ENCODE results near the gene NUBPL.

The NUBPL gene

DNA sequence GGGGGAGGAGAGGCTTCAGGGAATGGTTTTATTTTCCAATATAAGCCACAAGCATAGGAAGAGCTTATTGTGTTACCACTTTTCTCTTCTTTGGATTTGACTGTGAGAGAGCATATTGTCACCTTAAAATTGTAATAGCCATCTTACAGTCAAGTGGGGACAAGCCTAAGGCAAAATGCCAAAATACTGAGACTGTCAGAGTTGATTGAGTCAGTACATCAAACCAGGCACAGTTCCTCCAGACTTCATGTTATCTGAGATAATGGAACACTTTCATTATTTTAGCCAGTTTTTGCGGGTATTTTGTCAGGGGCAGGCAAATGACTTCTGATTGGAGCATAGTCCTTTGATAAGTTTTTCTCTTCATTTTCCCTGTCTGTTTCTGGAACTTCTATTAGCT is 19.5 kb upstream of the NUBPL start:
- H3K4me3 ChIP-seq (ENCODE audit: low read depth, low read length), result no peak overlapping the region
- no peak for DNase-seq (ENCODE audit: low read depth)
- TF ChIP-seq, protein P1, sequence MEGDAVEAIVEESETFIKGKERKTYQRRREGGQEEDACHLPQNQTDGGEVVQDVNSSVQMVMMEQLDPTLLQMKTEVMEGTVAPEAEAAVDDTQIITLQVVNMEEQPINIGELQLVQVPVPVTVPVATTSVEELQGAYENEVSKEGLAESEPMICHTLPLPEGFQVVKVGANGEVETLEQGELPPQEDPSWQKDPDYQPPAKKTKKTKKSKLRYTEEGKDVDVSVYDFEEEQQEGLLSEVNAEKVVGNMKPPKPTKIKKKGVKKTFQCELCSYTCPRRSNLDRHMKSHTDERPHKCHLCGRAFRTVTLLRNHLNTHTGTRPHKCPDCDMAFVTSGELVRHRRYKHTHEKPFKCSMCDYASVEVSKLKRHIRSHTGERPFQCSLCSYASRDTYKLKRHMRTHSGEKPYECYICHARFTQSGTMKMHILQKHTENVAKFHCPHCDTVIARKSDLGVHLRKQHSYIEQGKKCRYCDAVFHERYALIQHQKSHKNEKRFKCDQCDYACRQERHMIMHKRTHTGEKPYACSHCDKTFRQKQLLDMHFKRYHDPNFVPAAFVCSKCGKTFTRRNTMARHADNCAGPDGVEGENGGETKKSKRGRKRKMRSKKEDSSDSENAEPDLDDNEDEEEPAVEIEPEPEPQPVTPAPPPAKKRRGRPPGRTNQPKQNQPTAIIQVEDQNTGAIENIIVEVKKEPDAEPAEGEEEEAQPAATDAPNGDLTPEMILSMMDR (IDR thresholded peaks at IDR 0.05; ENCODE audit: insufficient read depth, low read depth, low read length, missing control alignments), result no peak

DNA sequence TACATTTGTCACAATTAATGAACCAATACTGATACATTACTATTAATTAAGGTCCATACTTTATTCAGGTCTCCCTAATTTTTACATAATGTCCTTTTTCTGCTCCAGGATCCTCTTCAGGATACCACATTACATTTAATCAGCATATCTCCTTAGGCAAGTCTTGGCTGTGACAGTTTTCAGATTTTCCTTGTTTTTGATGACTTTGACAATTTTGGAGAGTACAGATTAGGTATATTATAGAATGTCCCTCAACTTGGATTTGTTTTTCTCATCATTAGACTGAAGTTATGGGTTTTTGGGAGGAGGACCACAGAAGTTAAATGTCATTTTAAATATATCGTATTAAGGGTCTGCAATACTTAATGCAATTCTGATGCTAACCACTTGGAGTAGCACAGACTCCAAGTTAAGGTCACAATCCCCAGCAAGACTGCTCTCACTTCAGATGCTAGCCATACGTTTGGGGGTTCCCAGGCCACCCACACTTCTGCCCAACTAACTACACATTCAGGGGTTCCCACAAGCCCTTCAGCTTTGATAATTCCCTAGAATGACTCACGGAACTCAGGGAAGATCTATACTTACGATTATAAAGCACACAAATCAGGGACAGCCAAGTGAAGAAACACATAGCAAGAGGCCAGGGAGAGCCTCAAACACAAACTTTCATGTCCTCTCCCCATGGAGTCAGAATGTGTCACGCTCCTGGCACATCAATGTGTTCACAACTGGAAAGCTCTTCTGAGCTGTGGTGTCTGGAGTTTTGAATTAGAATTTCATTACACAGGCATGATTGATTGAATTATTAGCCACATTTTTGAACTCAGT is 17.0 kb upstream of the NUBPL start:
- no peak overlapping the region for H3K4me3 ChIP-seq (ENCODE audit: low read depth, low read length)
- TF ChIP-seq, protein P1 (IDR thresholded peaks at IDR 0.05; ENCODE audit: insufficient read depth, low read depth, low read length, missing control alignments), result no peak
- DNase-seq (ENCODE audit: low read depth), result peak; percentile 37

DNA sequence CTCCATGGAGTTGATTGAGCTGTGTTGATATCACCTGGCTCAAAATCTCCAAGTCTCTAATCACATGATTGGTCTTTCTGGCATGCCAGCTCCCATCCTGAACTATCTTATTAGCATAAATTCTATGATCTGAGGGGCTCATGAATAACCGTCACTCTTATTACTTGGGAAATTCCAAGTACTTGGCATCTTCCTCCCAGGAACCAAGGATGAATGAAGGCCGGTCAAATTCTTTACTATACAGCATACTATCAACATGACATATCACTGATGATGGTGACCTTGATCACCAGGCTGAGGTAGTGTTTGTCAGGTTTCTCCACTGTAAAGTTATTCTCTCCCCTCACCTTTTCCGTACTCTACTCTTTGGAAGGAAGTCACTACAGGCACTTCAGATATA is 16.4 kb upstream of the NUBPL start:
- DNase-seq (ENCODE audit: low read depth), result no peak
- TF ChIP-seq, protein P1 (IDR thresholded peaks at IDR 0.05; ENCODE audit: insufficient read depth, low read depth, low read length, missing control alignments), result no peak
- H3K4me3 ChIP-seq (ENCODE audit: low read depth, low read length), result no peak overlapping the region

DNA sequence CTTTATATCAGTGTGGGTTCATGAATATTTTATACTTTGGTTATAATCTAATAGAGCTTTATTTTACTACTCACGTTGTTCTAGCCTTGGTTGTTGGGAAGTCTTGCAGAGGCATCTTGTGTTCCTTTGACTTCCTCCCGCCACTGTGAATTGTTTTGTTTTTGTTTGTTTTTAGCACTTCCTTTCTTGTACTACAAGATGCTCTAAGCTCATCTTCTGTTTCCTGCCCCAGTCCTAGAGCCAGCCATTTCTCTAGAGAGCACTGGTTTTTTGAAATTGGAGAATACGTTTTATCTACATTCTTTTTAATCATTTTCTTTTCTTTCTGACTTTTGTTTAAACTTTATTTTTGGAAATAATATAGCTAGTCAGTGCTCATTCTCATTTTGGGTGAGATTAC is 15.9 kb upstream of the NUBPL start:
- TF ChIP-seq, protein P1 (IDR thresholded peaks at IDR 0.05; ENCODE audit: insufficient read depth, low read depth, low read length, missing control alignments), result no peak
- DNase-seq (ENCODE audit: low read depth), result peak; percentile 6
- H3K4me3 ChIP-seq (ENCODE audit: low read depth, low read length), result no peak overlapping the region

DNA sequence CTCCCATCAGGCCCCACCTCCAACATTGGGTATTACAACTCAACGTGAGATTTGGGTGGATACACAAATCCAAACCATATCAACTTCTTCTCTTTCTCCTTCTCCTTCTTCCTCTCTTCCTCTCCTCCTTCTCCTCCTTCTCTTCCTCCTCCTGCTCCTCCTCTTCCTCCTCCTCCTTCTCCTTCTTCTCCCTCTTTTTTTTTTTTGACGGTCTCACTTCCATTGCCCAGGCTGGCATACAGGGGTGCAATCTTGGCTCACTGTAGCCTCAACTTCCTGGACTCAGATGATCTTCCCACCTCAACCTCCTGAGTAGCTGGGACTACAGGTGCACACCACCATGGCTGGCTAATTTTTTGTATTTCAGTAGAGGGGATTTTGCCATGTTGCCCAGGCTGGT is 11.4 kb upstream of the NUBPL start:
- no peak for DNase-seq (ENCODE audit: low read depth)
- TF ChIP-seq, protein P1 (IDR thresholded peaks at IDR 0.05; ENCODE audit: insufficient read depth, low read depth, low read length, missing control alignments), result no peak
- H3K4me3 ChIP-seq (ENCODE audit: low read depth, low read length), result no peak overlapping the region

DNA sequence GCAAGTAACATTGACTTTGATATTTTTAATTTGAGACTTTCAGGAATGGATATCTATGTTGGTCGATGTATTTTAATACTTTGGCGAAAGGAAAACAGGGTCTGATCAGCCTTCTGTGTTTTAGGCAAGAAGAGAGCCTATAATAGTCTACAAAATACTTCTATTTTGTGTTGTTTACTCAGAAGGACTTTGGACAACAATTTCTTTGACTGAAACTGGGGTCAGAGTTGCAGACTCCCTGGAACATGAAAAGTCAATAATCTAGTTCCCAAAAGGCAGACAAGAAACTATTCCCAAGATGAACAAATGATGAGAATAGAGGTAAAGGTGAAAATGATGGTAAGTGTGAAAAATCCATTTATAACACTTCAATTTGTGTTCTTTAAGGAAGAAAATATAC is 10.6 kb upstream of the NUBPL start:
- no peak overlapping the region for H3K4me3 ChIP-seq (ENCODE audit: low read depth, low read length)
- no peak for DNase-seq (ENCODE audit: low read depth)
- TF ChIP-seq, protein P1 (IDR thresholded peaks at IDR 0.05; ENCODE audit: insufficient read depth, low read depth, low read length, missing control alignments), result no peak

DNA sequence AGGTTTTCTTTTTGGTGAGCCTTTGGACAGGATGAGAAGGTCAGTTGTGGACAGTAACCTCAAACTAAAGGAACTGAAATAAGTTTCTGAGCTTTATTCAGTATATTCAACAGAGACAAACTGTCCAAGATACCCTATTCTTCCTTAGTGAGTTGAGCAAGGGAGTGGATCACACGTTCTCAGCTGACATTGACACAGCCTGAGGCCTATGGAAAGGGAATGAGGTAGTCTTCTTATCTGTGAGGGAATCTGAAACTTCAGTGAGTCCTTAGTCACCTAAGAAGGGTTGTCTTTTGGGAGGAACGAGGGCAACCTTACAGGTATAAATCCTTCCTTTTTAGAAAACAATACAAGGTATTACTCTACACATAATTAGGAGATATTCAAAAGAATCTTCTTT is 5.0 kb upstream of the NUBPL start:
- H3K4me3 ChIP-seq (ENCODE audit: low read depth, low read length), result no peak overlapping the region
- TF ChIP-seq, protein P1 (IDR thresholded peaks at IDR 0.05; ENCODE audit: insufficient read depth, low read depth, low read length, missing control alignments), result no peak
- no peak for DNase-seq (ENCODE audit: low read depth)
